HG03064 (cell line): ENCODE results near the gene MAP2K2.

Experiments
- ATAC-seq: cut with Tn5 transposase; IDR thresholded peaks from one replicate; pipeline ENCODE4 v1.9.1; 2021; ENCODE audit warnings: low read depth; ENCODE audit not compliant: unreplicated experiment

Gene MAP2K2

GRCh38 chr19:4046946-4047683 is 76.8 kb downstream of the MAP2K2 start:
- no peak for ATAC-seq

- ATAC-seq: no peak
Measured at GRCh38 chr19:4046362-4046691, 77.6 kb downstream of the MAP2K2 start.

- ATAC-seq: no peak
Measured at GRCh38 chr19:4045597-4046361, 78.1 kb downstream of the MAP2K2 start.

- ATAC-seq: no peak
Measured at GRCh38 chr19:4044990-4045465, 78.9 kb downstream of the MAP2K2 start.

- ATAC-seq: no peak
Measured at GRCh38 chr19:4043966-4044715, 79.8 kb downstream of the MAP2K2 start.

- no peak for ATAC-seq
Measured at GRCh38 chr19:4043401-4043800, 80.5 kb downstream of the MAP2K2 start.

- ATAC-seq: no peak
Measured at GRCh38 chr19:4042731-4043082, 81.2 kb downstream of the MAP2K2 start.

GRCh38 chr19:4042064-4042730 is 81.7 kb downstream of the MAP2K2 start:
- ATAC-seq: no peak
